Measurements from ENCODE around the gene ABHD12B. TPM values are rescaled to one million over a fixed set of nuclear protein-coding genes. Genes with fewer than 3 reads are reported as not detected.

Gene ABHD12B
- total RNA-seq, 1 experiment from 2014 or later = 0.37 TPM

DNA sequence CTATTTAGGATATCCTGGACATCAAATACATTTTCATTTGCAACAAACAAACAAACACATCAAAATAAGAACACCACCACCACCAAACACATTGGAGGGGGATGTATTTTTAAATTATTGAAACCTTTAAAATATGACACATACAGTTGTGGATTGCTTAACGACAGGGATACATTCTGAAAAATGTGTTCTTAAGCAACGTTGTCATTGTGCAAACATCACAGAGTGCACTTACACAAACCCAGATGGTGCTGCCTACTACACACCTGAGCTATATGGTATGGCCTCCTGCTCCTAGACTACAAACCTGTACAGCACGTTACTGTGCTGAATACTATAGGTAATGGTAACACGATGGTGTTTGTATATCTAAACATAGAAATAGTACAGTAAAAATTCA is 53.0 kb downstream of the ABHD12B start:
- no peaks in the 10 kb centered on the region for H3K9me3 ChIP-seq (ENCODE audit: low read depth, low read length, poor library complexity, severe bottlenecking)
- POLR2A ChIA-PET (ENCODE audit: low non-redundant PET) = no interaction called here
- no TSS peak for BruUV-seq (replicated peaks)
- H3K4me1 ChIP-seq (ENCODE audit: insufficient read depth, low read length, poor library complexity, severe bottlenecking) = no peaks in the 10 kb centered on the region
- no peaks in the 10 kb centered on the region for H3K36me3 ChIP-seq (ENCODE audit: insufficient read depth, low read length, poor library complexity, severe bottlenecking)
- DNase-seq (ENCODE audit: low spot score) = no peak
- no peaks in the 10 kb centered on the region for H3K27me3 ChIP-seq (replicated peaks; ENCODE audit: insufficient read depth, low read depth, low read length, poor library complexity)
- H3K27ac ChIP-seq (ENCODE audit: low read depth, low read length, poor library complexity, severe bottlenecking) = no peak overlapping the region
- TF ChIP-seq CTCF (conservative IDR thresholded peaks at IDR 0.05; ENCODE audit: low read depth, low read length) (no peak), EZH2 (IDR thresholded peaks at IDR 0.05; ENCODE audit: borderline replicate concordance, low read depth, low read length, poor library complexity, severe bottlenecking) (no peak)
- CTCF ChIA-PET = no interaction called here
- intact Hi-C loops (cut with micrococcal nuclease; ENCODE audit: unreplicated experiment) = no loop called here
- no peak overlapping the region for H3K4me3 ChIP-seq (ENCODE audit: low read depth, low read length, poor library complexity, severe bottlenecking)

- DNase-seq (ENCODE audit: low spot score) = no peak
- no peaks in the 10 kb centered on the region for H3K9me3 ChIP-seq (ENCODE audit: low read depth, low read length, poor library complexity, severe bottlenecking)
- H3K36me3 ChIP-seq (ENCODE audit: insufficient read depth, low read length, poor library complexity, severe bottlenecking) = no peaks in the 10 kb centered on the region
- H3K4me3 ChIP-seq (ENCODE audit: low read depth, low read length, poor library complexity, severe bottlenecking) = no peak overlapping the region
- BruUV-seq (replicated peaks) = no TSS peak
- intact Hi-C loops (cut with micrococcal nuclease; ENCODE audit: unreplicated experiment) = no loop called here
- H3K27ac ChIP-seq (ENCODE audit: low read depth, low read length, poor library complexity, severe bottlenecking) = no peak overlapping the region
- TF ChIP-seq CTCF (conservative IDR thresholded peaks at IDR 0.05; ENCODE audit: low read depth, low read length) (no peak), EZH2 (IDR thresholded peaks at IDR 0.05; ENCODE audit: borderline replicate concordance, low read depth, low read length, poor library complexity, severe bottlenecking) (no peak)
- H3K4me1 ChIP-seq (ENCODE audit: insufficient read depth, low read length, poor library complexity, severe bottlenecking) = no peaks in the 10 kb centered on the region
- ChIA-PET CTCF (no interaction called here), POLR2A (ENCODE audit: low non-redundant PET) (no interaction called here)
- H3K27me3 ChIP-seq (replicated peaks; ENCODE audit: insufficient read depth, low read depth, low read length, poor library complexity) = no peaks in the 10 kb centered on the region
Observed at GRCh38 chr14:50926851-50927386, 55.1 kb downstream of the ABHD12B start.

GRCh38 chr14:50928002-50928635 is 56.3 kb downstream of the ABHD12B start:
- TF ChIP-seq EZH2 (IDR thresholded peaks at IDR 0.05; ENCODE audit: borderline replicate concordance, low read depth, low read length, poor library complexity, severe bottlenecking) (no peak), CTCF (conservative IDR thresholded peaks at IDR 0.05; ENCODE audit: low read depth, low read length) (no peak)
- DNase-seq (ENCODE audit: low spot score) = no peak
- intact Hi-C loops (cut with micrococcal nuclease; ENCODE audit: unreplicated experiment) = no loop called here
- Histone ChIP-seq H3K9me3 (ENCODE audit: low read depth, low read length, poor library complexity, severe bottlenecking) (no peaks in the 10 kb centered on the region), H3K4me1 (ENCODE audit: insufficient read depth, low read length, poor library complexity, severe bottlenecking) (no peaks in the 10 kb centered on the region), H3K36me3 (ENCODE audit: insufficient read depth, low read length, poor library complexity, severe bottlenecking) (no peaks in the 10 kb centered on the region), H3K4me3 (ENCODE audit: low read depth, low read length, poor library complexity, severe bottlenecking) (no peak overlapping the region), H3K27me3 (replicated peaks; ENCODE audit: insufficient read depth, low read depth, low read length, poor library complexity) (no peaks in the 10 kb centered on the region), H3K27ac (ENCODE audit: low read depth, low read length, poor library complexity, severe bottlenecking) (no peak overlapping the region)
- BruUV-seq (replicated peaks) = no TSS peak
- POLR2A ChIA-PET (ENCODE audit: low non-redundant PET) = no interaction called here
- CTCF ChIA-PET = no interaction called here

Measured in A673 (cell line).